Embryonic facial prominence (tissue), 1 donor: Measurements from ENCODE around the gene CCDC88C.

ENCODE experiments used
- DNase-seq: peaks from one replicate; pipeline ENCODE4 v3.0.0-alpha.2; 2016; ENCODE audit errors: extremely low spot score

The CCDC88C gene

GRCh38 chr14:91348845-91349465 lies 68.7 kb downstream of the CCDC88C start:
- no peak for DNase-seq

- no peak for DNase-seq
These were observed 70.8 kb downstream of the CCDC88C start for GRCh38 chr14:91346838-91347173.

GRCh38 chr14:91344096-91344495 lies 73.5 kb downstream of the CCDC88C start:
- DNase-seq = no peak

GRCh38 chr14:91343051-91343450 lies 74.6 kb downstream of the CCDC88C start:
- DNase-seq = no peak

- DNase-seq = no peak
These were observed 75.3 kb downstream of the CCDC88C start for GRCh38 chr14:91342206-91342760.

GRCh38 chr14:91341751-91342154 lies 75.9 kb downstream of the CCDC88C start:
- DNase-seq = no peak

- DNase-seq = no peak
These were observed 76.3 kb downstream of the CCDC88C start for GRCh38 chr14:91341334-91341733.

- no peak for DNase-seq
These were observed 77.8 kb downstream of the CCDC88C start for GRCh38 chr14:91339671-91340369.

- no peak for DNase-seq
These were observed 78.5 kb downstream of the CCDC88C start for GRCh38 chr14:91339076-91339475.

GRCh38 chr14:91338379-91338778 lies 79.2 kb downstream of the CCDC88C start:
- DNase-seq = no peak

- no peak for DNase-seq
These were observed 79.8 kb downstream of the CCDC88C start for GRCh38 chr14:91337699-91338335.

GRCh38 chr14:91336093-91336450 lies 81.5 kb downstream of the CCDC88C start:
- DNase-seq = no peak

GRCh38 chr14:91335191-91336092 lies 82.2 kb downstream of the CCDC88C start:
- no peak for DNase-seq

- DNase-seq = no peak
These were observed 84.0 kb downstream of the CCDC88C start for GRCh38 chr14:91333650-91334039.

GRCh38 chr14:91332986-91333649 lies 84.5 kb downstream of the CCDC88C start:
- peak; percentile 27 for DNase-seq

GRCh38 chr14:91332171-91332985 lies 85.2 kb downstream of the CCDC88C start:
- DNase-seq = no peak

- no peak for DNase-seq
These were observed 85.9 kb downstream of the CCDC88C start for GRCh38 chr14:91331721-91332120.

GRCh38 chr14:91330856-91331255 lies 86.8 kb downstream of the CCDC88C start:
- no peak for DNase-seq

GRCh38 chr14:91330096-91330696 lies 87.4 kb downstream of the CCDC88C start:
- DNase-seq = no peak

GRCh38 chr14:91329486-91330014 lies 88.1 kb downstream of the CCDC88C start:
- DNase-seq = no peak
